CD14-positive monocyte (primary cell): ENCODE measurements around the gene PCDHA5. TPM values are rescaled to one million over a fixed set of nuclear protein-coding genes. Genes with fewer than 3 reads are reported as not detected.

ENCODE experiments used
- DNase-seq, 3 donors: peaks; one replicate each; pipeline ENCODE4 v3.0.0-alpha.2; 2011 to 2022
- H2AFZ ChIP-seq: 2 replicates; pipeline ENCODE4 v1.6.0; 2012; ENCODE audit warnings: mild to moderate bottlenecking, low read depth, low read length, inconsistent platforms; ENCODE audit not compliant: insufficient read depth, poor library complexity, severe bottlenecking
- H3K27ac ChIP-seq, 2 donors: 1 replicate in 1 of 2; 2 replicates in 1 of 2; pipeline ENCODE4 v1.5.1; 2012 to 2013; ENCODE audit warnings: low read length in 2 of 2, control low read depth in 1 of 2, inconsistent platforms in 1 of 2, low read depth in 1 of 2, mild to moderate bottlenecking in 1 of 2
- H3K27me3 ChIP-seq, 2 donors: one replicate each; pipeline versions ENCODE4 v1.6.0 to v1.6.1; 2011 to 2013; ENCODE audit warnings: low read length in 2 of 2; ENCODE audit not compliant: control insufficient read depth in 2 of 2, insufficient read depth in 2 of 2
- H3K36me3 ChIP-seq, 2 donors: replicated peaks in 1 of 2; 1 replicate in 1 of 2; 2 replicates in 1 of 2; pipeline versions ENCODE4 v1.5.1 to v1.6.1; 2012 to 2013; ENCODE audit warnings: low read length in 2 of 2, control low read depth in 1 of 2, inconsistent platforms in 1 of 2, mild to moderate bottlenecking in 1 of 2; ENCODE audit not compliant: insufficient read depth in 2 of 2, control insufficient read depth in 1 of 2
- H3K4me1 ChIP-seq, 2 donors: 1 replicate in 1 of 2; 2 replicates in 1 of 2; pipeline versions ENCODE4 v1.5.1 to v1.6.1; 2012 to 2013; ENCODE audit warnings: low read length in 2 of 2, control low read depth in 1 of 2, inconsistent platforms in 1 of 2, mild to moderate bottlenecking in 1 of 2, moderate library complexity in 1 of 2; ENCODE audit not compliant: insufficient read depth in 2 of 2, control insufficient read depth in 1 of 2
- H3K4me2 ChIP-seq: replicated peaks from 2 replicates; pipeline ENCODE3; 2012; ENCODE audit warnings: low read length, moderate library complexity, mild to moderate bottlenecking; ENCODE audit not compliant: poor library complexity, severe bottlenecking; ENCODE audit errors: extremely low read depth
- H3K4me3 ChIP-seq, 3 experiments: fragments of 200-600 bp in 1 of 3; sonication (generic) in 1 of 3; replicated peaks in 1 of 3; 1 replicate in 2 of 3; 2 replicates in 1 of 3; pipeline ENCODE4 v1.5.1; 2011 to 2013; ENCODE audit warnings: low read length in 3 of 3, mild to moderate bottlenecking in 3 of 3, control low read depth in 2 of 3, low read depth in 2 of 3, inconsistent platforms in 1 of 3, moderate library complexity in 1 of 3
- H3K79me2 ChIP-seq: 2 replicates; pipeline ENCODE4 v1.6.0; 2012; ENCODE audit warnings: mild to moderate bottlenecking, control low read depth, inconsistent platforms, low read length, moderate library complexity; ENCODE audit not compliant: insufficient read depth
- H3K9ac ChIP-seq: 2 replicates; pipeline ENCODE4 v1.6.0; 2017; ENCODE audit warnings: low read length, mild to moderate bottlenecking; ENCODE audit not compliant: insufficient read depth, poor library complexity, severe bottlenecking
- H3K9me3 ChIP-seq, 2 donors: replicated peaks in 1 of 2; 1 replicate in 1 of 2; 2 replicates in 1 of 2; pipeline versions ENCODE4 v1.5.1 to v1.6.1; 2012 to 2013; ENCODE audit warnings: low read length in 2 of 2, control low read depth in 1 of 2; ENCODE audit not compliant: control insufficient read depth in 1 of 2, insufficient read depth in 1 of 2
- H4K20me1 ChIP-seq: 2 replicates; pipeline ENCODE4 v1.6.0; 2012; ENCODE audit warnings: mild to moderate bottlenecking, low read length, control low read depth, moderate library complexity; ENCODE audit not compliant: insufficient read depth
- H3K27ac Mint-ChIP-seq, 7 donors: one replicate each; pipeline ENCODE4 v1.8.0; 2020; ENCODE audit warnings: mild to moderate bottlenecking in 7 of 7, mixed read lengths in 7 of 7, moderate library complexity in 6 of 7, inconsistent platforms in 2 of 7
- H3K27me3 Mint-ChIP-seq, 3 donors: one replicate each; pipeline ENCODE4 v1.8.0; 2021 to 2022; ENCODE audit warnings: low read depth in 3 of 3, mild to moderate bottlenecking in 3 of 3, mixed read lengths in 3 of 3, moderate library complexity in 3 of 3, inconsistent platforms in 1 of 3
- H3K36me3 Mint-ChIP-seq, 2 donors: one replicate each; pipeline ENCODE4 v1.8.0; 2020; ENCODE audit warnings: mixed read lengths in 2 of 2, inconsistent platforms in 1 of 2, mild to moderate bottlenecking in 1 of 2
- H3K4me1 Mint-ChIP-seq: one replicate; pipeline ENCODE4 v1.8.0; 2020; ENCODE audit warnings: mild to moderate bottlenecking, mixed read lengths
- H3K4me3 Mint-ChIP-seq, 2 donors: one replicate each; pipeline ENCODE4 v1.8.0; 2020; ENCODE audit warnings: mild to moderate bottlenecking in 2 of 2, mixed read lengths in 2 of 2, moderate library complexity in 1 of 2
- H3K9me3 Mint-ChIP-seq, 7 donors: one replicate each; pipeline ENCODE4 v1.8.0; 2020 to 2022; ENCODE audit warnings: mixed read lengths in 7 of 7, mild to moderate bottlenecking in 6 of 7, moderate library complexity in 6 of 7, inconsistent platforms in 2 of 7
- WGBS: methylation state at CpG from one replicate; pipeline ENCODE4 v1.1.5; 2013; ENCODE audit warnings: missing lambda C conversion rate; ENCODE audit not compliant: insufficient coverage; 5-methylcytosine and 5-hydroxymethylcytosine counted together
- intact Hi-C, 2 donors: fragments of 100-400 bp; cut with micrococcal nuclease; formaldehyde crosslinking; loops; one replicate each; pipeline versions ENCODE4 v1.15.0 to v1.15.1; 2023
- polyA plus RNA-seq, 3 donors: library from polyadenylated mRNA; depleted of rRNA in 1 of 3; unstranded in 2 of 3; stranded (reverse) in 1 of 3; fragments of 300-500 nt in 2 of 3; fragments of >200 nt in 1 of 3; fragmentation: Illumina TruSeq in 2 of 3; gene quantifications; 1 replicate in 2 of 3; 2 replicates in 1 of 3; pipeline ENCODE4 v1.2.3, GENCODE V29; 2012 to 2021
- TF ChIP-seq, protein P1 (sequence below): fragments of 200-600 bp; IDR thresholded peaks from one replicate; pipeline ENCODE4 v1.8.0; 2022; ENCODE audit warnings: antibody characterized with exemption, mild to moderate bottlenecking

The PCDHA5 gene
- polyA plus RNA-seq, 3 donors = not detected

GRCh38 chr5:140870221-140871201, 49.1 kb downstream of the PCDHA5 start:
- TF ChIP-seq, protein P1, sequence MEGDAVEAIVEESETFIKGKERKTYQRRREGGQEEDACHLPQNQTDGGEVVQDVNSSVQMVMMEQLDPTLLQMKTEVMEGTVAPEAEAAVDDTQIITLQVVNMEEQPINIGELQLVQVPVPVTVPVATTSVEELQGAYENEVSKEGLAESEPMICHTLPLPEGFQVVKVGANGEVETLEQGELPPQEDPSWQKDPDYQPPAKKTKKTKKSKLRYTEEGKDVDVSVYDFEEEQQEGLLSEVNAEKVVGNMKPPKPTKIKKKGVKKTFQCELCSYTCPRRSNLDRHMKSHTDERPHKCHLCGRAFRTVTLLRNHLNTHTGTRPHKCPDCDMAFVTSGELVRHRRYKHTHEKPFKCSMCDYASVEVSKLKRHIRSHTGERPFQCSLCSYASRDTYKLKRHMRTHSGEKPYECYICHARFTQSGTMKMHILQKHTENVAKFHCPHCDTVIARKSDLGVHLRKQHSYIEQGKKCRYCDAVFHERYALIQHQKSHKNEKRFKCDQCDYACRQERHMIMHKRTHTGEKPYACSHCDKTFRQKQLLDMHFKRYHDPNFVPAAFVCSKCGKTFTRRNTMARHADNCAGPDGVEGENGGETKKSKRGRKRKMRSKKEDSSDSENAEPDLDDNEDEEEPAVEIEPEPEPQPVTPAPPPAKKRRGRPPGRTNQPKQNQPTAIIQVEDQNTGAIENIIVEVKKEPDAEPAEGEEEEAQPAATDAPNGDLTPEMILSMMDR = no peak
- DNase-seq = no peak
- intact Hi-C loops = loop anchor here in 1 of 2 donors (10.0 kb wide), 1 partner anchor 46 kb away; the partner anchor contains the start of genes PCDHA5 and PCDHA6
- 48% methylated on average over 107 of the region's 114 CpGs for WGBS
- Mint-ChIP-seq H3K4me1 (no peaks in the 10 kb centered on the region), H3K27ac (no peak overlapping the region), H3K9me3 (peaks cover 25 to 50% (median 44%) of the 10 kb centered on the region in 7 donors), H3K4me3 (peak overlapping the region in 1 of 2 donors; percentile 30), H3K36me3 (peaks cover 0 to 14% of the 10 kb centered on the region in 2 donors), H3K27me3 (peaks cover 11 to 33% (median 30%) of the 10 kb centered on the region in 3 donors)
- Histone ChIP-seq H3K9ac (no peak overlapping the region), H4K20me1 (no peaks in the 10 kb centered on the region), H3K36me3 (no peaks in the 10 kb centered on the region), H3K27me3 (peaks cover 0 to 24% of the 10 kb centered on the region in 2 donors), H3K4me1 (no peaks in the 10 kb centered on the region), H2AFZ (no peak overlapping the region), H3K4me2 (no peak overlapping the region), H3K4me3 (no peak overlapping the region), H3K79me2 (no peaks in the 10 kb centered on the region), H3K27ac (no peak overlapping the region), H3K9me3 (peaks cover 32 to 62% of the 10 kb centered on the region in 2 donors)

Other genes with a start within 250 kb of the PCDHA5 start
- gene CD14, start 188.4 kb upstream of the PCDHA5 start, polyA plus RNA-seq = 1,000 to 10,000 TPM; 1,687 to 3,095 (median 2,434) TPM
- gene TMCO6, start 182.2 kb upstream of the PCDHA5 start, polyA plus RNA-seq = 10 to 100 TPM in 2 of 3 donors, 1 to 10 TPM in 1; 9.8 to 45.5 (median 12.6) TPM
- 100 to 1,000 TPM in 2 of 3 donors, 10 to 100 TPM in 1; 90.1 to 246 (median 207) TPM for gene NDUFA2, start 174.0 kb upstream of the PCDHA5 start, polyA plus RNA-seq
- gene IK, start 173.8 kb upstream of the PCDHA5 start, polyA plus RNA-seq = 10 to 100 TPM; 58.3 to 86.6 (median 80.9) TPM
- 10 to 100 TPM; 11.2 to 36.8 (median 13.3) TPM for gene WDR55, start 156.7 kb upstream of the PCDHA5 start, polyA plus RNA-seq
- 1 to 10 TPM in 1 of 3 donors, not detected in 2; 2.3 TPM for gene DND1, start 148.0 kb upstream of the PCDHA5 start, polyA plus RNA-seq
- gene HARS1, start 130.2 kb upstream of the PCDHA5 start, polyA plus RNA-seq = 10 to 100 TPM; 28.4 to 34.3 (median 31.9) TPM
- gene HARS2, start 130.2 kb upstream of the PCDHA5 start, polyA plus RNA-seq = 10 to 100 TPM in 1 of 3 donors, 1 to 10 TPM in 2; 6.4 to 26.1 (median 8.3) TPM
- 10 to 100 TPM; 22.5 to 59.5 (median 52.5) TPM for gene ZMAT2, start 121.2 kb upstream of the PCDHA5 start, polyA plus RNA-seq
- not detected for gene PCDHA1, start 35.5 kb upstream of the PCDHA5 start, polyA plus RNA-seq
- not detected for gene PCDHA2, start 26.8 kb upstream of the PCDHA5 start, polyA plus RNA-seq
- not detected for gene PCDHA3, start 20.6 kb upstream of the PCDHA5 start, polyA plus RNA-seq
- not detected for gene PCDHA4, start 14.5 kb upstream of the PCDHA5 start, polyA plus RNA-seq
- not detected for gene PCDHA6, start 6.3 kb downstream of the PCDHA5 start, polyA plus RNA-seq
- not detected for gene PCDHA7, start 12.7 kb downstream of the PCDHA5 start, polyA plus RNA-seq
- gene PCDHA8, start 19.6 kb downstream of the PCDHA5 start, polyA plus RNA-seq = not detected
- not detected for gene PCDHA9, start 26.8 kb downstream of the PCDHA5 start, polyA plus RNA-seq
- not detected for gene PCDHA10, start 34.3 kb downstream of the PCDHA5 start, polyA plus RNA-seq
- gene PCDHA11, start 47.3 kb downstream of the PCDHA5 start, polyA plus RNA-seq = not detected
- not detected for gene PCDHA12, start 53.7 kb downstream of the PCDHA5 start, polyA plus RNA-seq
- gene PCDHA13, start 60.5 kb downstream of the PCDHA5 start, polyA plus RNA-seq = not detected
- not detected for gene PCDHAC1, start 104.7 kb downstream of the PCDHA5 start, polyA plus RNA-seq
- not detected for gene PCDHAC2, start 144.9 kb downstream of the PCDHA5 start, polyA plus RNA-seq
- gene PCDHB1, start 229.8 kb downstream of the PCDHA5 start, polyA plus RNA-seq = not detected